BE2C (cell line): ENCODE data around the gene HOTAIR.

ENCODE experiments used
- DNase-seq: peaks from one replicate; pipeline ENCODE4 v3.0.0-alpha.2; 2020
- H3K27me3 ChIP-seq: fragments of 250-450 bp; sonication (Bioruptor Pico); 2 replicates; pipeline ENCODE4 v1.5.1; 2020; ENCODE audit warnings: mild to moderate bottlenecking
- H3K36me3 ChIP-seq: fragments of 250-450 bp; sonication (Bioruptor Pico); 2 replicates; pipeline ENCODE4 v1.5.1; 2020; ENCODE audit warnings: mild to moderate bottlenecking
- H3K4me1 ChIP-seq: fragments of 250-450 bp; sonication (Bioruptor Pico); 2 replicates; pipeline ENCODE4 v1.5.1; 2020
- H3K4me3 ChIP-seq: 2 replicates; pipeline ENCODE4 v1.5.1; 2011; ENCODE audit warnings: low read depth, low read length
- H3K9me3 ChIP-seq: fragments of 250-450 bp; sonication (Bioruptor Pico); 2 replicates; pipeline ENCODE4 v1.5.1; 2020
- TF ChIP-seq, protein P1 (sequence below): IDR thresholded peaks from 2 replicates; pipeline ENCODE4 v1.5.1; 2012; ENCODE audit warnings: mild to moderate bottlenecking, low read depth, low read length

Gene HOTAIR

DNA sequence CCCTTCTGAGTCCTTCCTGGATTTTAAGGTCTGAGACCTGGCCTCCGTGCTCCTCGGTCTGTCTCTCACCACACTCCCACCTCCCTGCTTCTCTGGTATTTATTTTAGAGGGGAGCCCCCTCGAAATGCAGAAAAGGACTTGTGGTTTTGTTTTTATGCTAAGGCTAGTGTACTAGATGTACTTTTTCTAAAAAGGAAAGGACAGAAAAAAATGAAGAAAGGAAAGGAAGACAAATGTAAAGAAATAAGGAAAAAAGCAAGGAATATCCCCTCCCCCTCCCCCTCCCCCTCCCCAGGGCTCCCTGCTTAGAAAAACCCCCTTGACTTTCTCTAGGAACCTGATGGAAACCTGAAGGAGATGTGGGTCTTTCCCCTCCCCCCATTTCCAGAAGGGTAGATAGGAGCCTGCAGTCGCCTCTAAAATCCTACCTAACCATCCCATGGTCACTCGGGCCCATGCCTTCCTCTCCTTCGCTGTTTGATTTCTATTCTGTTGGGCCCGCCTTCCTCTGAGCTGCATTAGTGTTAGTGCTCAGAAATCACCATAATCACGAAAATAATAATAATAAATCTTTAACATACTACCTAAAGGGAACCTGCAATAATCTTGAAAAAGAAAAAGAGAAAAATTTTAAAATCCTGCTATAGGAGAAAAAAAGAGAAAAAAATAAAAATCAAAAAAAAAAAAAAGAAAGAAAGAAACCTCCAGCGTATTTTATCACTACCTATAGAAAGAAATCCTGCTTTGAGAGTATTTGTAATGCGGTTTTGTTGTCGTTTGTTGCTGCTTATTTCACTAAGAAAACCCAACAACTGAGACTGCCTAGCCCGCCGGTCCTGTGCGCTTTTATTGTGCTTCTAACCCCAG is 37.1 kb upstream of the HOTAIR start:
- peaks cover 17% of the 10 kb centered on the region for H3K4me1 ChIP-seq
- H3K27me3 ChIP-seq, result no peaks in the 10 kb centered on the region
- no peaks in the 10 kb centered on the region for H3K9me3 ChIP-seq
- TF ChIP-seq, protein P1, sequence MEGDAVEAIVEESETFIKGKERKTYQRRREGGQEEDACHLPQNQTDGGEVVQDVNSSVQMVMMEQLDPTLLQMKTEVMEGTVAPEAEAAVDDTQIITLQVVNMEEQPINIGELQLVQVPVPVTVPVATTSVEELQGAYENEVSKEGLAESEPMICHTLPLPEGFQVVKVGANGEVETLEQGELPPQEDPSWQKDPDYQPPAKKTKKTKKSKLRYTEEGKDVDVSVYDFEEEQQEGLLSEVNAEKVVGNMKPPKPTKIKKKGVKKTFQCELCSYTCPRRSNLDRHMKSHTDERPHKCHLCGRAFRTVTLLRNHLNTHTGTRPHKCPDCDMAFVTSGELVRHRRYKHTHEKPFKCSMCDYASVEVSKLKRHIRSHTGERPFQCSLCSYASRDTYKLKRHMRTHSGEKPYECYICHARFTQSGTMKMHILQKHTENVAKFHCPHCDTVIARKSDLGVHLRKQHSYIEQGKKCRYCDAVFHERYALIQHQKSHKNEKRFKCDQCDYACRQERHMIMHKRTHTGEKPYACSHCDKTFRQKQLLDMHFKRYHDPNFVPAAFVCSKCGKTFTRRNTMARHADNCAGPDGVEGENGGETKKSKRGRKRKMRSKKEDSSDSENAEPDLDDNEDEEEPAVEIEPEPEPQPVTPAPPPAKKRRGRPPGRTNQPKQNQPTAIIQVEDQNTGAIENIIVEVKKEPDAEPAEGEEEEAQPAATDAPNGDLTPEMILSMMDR, result no peak
- no peak for DNase-seq
- no peak overlapping the region for H3K4me3 ChIP-seq
- H3K36me3 ChIP-seq, result no peaks in the 10 kb centered on the region

DNA sequence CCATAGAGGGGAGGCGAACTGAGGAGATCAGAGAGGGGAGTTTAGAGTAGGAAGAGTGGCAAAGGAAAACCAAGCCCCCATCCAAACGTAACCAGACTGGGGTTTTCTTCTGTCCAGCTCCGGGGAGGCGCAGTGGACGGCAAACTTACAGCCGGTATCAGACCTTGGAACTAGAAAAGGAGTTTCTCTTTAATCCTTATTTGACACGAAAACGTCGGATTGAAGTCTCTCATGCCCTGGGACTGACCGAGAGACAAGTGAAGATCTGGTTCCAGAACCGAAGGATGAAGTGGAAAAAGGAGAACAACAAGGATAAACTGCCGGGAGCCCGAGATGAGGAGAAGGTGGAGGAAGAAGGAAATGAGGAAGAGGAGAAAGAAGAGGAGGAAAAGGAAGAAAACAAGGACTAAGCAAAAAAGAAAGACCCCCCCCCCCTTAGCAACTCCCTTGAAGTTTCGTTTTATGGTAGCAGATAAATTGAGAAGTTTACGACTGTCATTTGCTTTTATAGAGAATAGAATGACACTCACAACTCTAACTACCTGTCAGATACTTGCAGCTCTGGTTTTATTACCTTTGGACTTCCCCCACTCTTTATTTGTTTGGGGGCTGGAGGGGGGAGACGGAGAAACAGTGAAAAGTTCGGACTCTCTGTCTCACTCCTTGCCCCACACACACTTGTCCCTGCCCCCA is 36.4 kb upstream of the HOTAIR start:
- Histone ChIP-seq H3K36me3 (no peaks in the 10 kb centered on the region), H3K4me3 (peak overlapping the region; percentile 96; the same call in 1 of the 2 replicates), H3K27me3 (no peaks in the 10 kb centered on the region), H3K9me3 (no peaks in the 10 kb centered on the region), H3K4me1 (peaks cover 19% of the 10 kb centered on the region)
- TF ChIP-seq, protein P1, result no peak
- no peak for DNase-seq

DNA sequence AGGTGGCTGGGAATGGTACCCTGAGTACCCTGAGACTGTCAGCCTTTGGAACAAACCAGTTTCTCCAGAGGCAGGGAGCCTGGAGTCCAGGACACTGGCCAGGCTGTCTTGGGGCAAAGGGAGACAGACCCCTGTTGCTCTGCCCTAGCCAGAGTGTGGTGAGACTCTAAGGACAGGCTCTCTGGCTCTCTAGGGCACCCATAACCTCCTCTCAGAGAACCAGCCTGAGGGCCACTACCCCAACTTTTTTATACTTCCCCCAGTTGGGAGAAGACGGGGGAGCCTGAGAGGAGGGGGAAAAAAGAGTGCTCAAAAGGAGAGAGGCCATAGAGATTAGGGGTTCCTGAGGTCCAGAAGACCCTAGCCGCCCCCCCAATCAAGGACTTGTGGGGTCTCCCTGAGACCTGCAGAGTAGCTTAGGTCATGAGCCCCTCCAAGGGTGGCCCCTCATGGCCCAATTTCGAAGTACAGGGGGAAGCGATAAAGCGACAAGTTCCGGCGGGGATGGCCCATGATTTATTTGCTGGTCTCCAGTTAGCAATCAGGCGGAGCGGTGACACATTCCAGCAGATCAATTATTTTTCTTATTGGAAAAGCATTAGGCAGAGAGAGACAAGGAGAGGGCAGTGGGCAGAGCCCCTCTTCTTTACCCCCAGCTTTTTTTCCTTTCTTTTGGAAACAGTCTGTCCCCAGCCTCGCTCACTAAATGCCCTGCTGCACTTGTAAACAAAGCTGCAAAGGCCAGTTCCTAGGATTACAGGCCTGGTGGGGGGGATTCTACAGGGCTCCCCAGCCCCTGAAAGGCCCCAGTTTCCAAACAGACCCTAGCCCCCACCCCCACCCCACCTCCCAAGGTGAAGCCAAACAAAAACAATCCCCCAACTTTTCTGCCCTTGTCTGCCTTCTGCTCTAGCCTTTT is 35.6 kb upstream of the HOTAIR start:
- TF ChIP-seq, protein P1, result no peak
- Histone ChIP-seq H3K4me1 (peaks cover 16% of the 10 kb centered on the region), H3K9me3 (no peaks in the 10 kb centered on the region), H3K4me3 (peak overlapping the region; percentile 96), H3K36me3 (no peaks in the 10 kb centered on the region), H3K27me3 (no peaks in the 10 kb centered on the region)
- DNase-seq, result no peak

DNA sequence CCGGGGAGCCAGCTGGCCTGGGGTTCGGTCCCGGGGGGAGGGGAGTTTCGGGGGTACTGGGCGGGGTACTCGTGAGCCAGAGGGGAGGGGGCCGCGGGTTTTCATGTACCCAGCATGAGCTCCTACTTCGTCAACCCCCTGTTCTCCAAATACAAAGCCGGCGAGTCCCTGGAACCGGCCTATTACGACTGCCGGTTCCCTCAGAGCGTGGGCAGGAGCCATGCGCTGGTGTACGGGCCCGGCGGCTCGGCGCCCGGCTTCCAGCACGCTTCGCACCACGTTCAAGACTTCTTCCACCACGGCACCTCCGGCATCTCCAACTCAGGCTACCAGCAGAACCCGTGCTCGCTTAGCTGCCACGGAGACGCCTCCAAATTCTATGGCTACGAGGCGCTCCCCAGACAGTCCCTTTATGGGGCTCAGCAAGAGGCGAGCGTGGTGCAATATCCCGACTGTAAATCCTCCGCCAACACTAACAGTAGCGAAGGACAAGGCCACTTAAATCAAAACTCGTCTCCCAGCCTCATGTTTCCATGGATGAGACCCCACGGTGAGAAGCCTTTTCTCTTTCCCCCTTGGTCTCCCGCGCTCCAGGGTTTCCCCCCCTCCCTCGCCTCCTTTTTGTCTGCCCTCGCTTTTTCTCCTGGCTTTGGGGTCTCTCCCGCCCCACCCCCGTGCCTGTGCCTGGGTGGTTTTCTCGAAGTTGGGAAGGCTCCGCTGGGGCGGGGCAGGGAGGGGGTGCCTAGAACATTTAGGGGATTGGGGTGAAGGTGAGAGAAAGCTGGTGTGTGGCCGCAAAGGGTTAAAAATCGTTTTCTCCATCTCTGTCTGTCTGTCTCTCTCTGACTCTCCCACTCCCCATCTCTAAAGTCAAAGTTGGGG is 34.7 kb upstream of the HOTAIR start:
- Histone ChIP-seq H3K27me3 (no peaks in the 10 kb centered on the region), H3K9me3 (no peaks in the 10 kb centered on the region), H3K4me1 (peaks cover 18% of the 10 kb centered on the region), H3K4me3 (peak overlapping the region; percentile 96), H3K36me3 (no peaks in the 10 kb centered on the region)
- TF ChIP-seq, protein P1, result no peak
- no peak for DNase-seq

GRCh38 chr12:54008260-54008552 is 33.5 kb upstream of the HOTAIR start:
- no peaks in the 10 kb centered on the region for H3K27me3 ChIP-seq
- peaks cover 25% of the 10 kb centered on the region for H3K4me1 ChIP-seq
- TF ChIP-seq, protein P1, result no peak
- H3K9me3 ChIP-seq, result no peaks in the 10 kb centered on the region
- no peaks in the 10 kb centered on the region for H3K36me3 ChIP-seq
- peak overlapping the region; percentile 96 for H3K4me3 ChIP-seq
- no peak for DNase-seq
